ENCODE results near the gene NFIB.

NFIB gene

DNA sequence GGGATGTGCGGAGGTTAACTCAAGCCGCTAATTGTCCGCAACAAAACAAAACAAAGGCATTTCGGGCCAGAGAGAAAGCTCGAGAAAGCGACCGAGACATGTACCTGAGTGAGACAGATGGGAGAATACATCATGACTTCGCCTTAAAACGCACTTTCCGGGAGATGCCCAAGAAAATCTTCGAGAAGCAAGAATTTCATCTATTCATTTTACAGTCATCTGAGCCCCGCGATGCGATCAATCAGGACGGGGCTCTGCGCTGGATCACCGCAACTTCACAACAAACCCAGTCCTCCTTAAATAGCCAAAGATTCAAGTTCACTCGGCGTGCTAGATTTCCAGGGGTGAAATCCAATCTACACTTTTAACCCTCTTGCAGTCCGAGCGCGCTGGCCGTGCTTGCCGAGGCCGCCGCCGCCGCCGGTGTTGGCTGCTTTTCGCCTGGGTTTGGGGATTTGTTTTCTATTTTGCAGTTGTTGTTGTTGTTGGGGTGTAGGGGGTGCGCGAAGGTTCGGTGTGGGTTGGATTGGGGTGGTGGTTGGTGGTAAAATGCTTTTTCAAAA, 482 bp downstream of the NFIB start:
- no peak overlapping the region for H3K4me2 ChIP-seq
- H3K36me3 ChIP-seq: no peaks in the 10 kb centered on the region
- no peak overlapping the region for H3K27ac ChIP-seq

DNA sequence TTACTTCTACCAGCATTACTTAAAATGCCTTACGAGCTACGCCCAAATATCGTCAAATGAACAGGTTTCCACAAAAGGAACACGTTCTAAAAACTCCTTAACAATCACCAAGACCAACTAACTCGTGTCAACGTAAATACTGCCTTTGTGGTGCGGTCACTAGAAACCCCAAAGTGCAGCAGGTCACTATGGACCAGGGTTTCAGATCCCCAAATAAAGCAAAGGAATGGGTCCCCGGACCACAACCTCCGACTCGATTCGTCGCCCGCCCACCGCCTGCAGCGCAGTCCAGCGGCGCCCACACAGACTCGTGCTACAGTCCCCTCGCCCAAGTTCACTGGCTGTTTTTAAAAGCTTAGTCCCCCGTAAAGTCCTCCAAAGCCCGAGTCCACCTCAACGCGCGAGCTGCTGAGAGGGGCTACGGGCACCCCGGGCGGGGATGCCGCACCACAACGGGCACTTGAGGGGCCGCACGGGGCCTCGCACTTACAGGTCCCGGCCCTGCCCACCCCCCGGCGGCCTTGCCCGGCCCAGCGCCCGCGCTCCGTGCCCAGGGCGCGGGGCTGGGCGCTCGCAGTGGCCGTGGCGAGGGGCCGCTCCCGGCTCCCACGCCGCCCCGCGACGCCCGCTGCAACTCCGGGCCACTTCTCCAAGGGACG, 1.1 kb downstream of the NFIB start:
- Histone ChIP-seq H3K4me2 (no peak overlapping the region), H3K27ac (no peak overlapping the region), H3K4me3 (no peak overlapping the region)

More for the DNA sequence above, 482 bp downstream of the NFIB start:
- Histone ChIP-seq H3K9ac (no peak overlapping the region), H3K4me1 (peaks cover 1 to 21% (median 6%) of the 10 kb centered on the region in 10 experiments; a peak in 11 of 20 replicates), H3K9me3 (replicated peaks in 1 of 11) (peaks cover 18 to 36% (median 32%) of the 10 kb centered on the region in 11 experiments), H3K27me3 (no peaks in the 10 kb centered on the region), H3K4me3 (no peak overlapping the region), H4K20me1 (no peaks in the 10 kb centered on the region)
- no peak for TF ChIP-seq Cebpa-rat (IDR thresholded peaks at IDR 0.05)

DNA sequence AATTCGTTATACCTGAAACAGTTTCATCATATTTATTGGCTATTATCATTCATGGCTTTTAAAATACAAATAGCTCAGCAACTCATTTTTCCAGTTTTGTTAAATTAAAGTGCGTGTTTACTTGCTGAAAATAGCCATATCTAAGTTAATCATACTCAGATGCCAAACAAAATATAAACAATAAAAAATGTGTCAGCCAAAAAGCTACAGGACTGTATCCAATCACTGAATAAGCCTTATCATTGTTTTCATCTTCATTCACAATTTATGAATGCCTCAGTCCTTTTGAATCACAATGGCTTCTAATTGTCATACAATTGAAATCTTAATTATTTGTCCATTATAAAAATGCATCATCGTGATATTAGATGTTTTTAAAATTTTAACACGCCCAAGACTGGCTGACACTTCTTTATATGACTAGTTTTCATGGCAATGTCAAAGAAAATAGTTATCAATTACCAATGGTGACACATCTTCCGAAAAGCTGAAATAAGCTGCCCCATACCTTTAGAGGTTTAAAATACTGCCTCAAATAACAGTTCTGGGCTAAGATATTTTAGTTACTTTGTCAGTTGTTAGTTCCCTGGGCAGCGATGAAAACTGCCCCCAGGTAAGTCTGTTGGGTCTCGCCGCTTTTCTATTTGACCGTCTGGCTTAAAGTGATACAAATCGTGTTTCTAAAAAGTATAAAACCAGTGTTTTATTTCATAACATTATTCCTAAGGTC, 1.8 kb downstream of the NFIB start:
- Histone ChIP-seq H3K4me2 (no peak overlapping the region), H3K9ac (no peak overlapping the region), H3K9me3 (replicated peaks in 1 of 11) (peaks cover 18 to 36% (median 32%) of the 10 kb centered on the region in 11 experiments), H3K4me1 (peaks cover 0 to 12% (median 5%) of the 10 kb centered on the region in 10 experiments; a peak in 9 of 20 replicates), H3K36me3 (no peaks in the 10 kb centered on the region), H4K20me1 (no peaks in the 10 kb centered on the region), H3K4me3 (no peak overlapping the region), H3K27me3 (no peaks in the 10 kb centered on the region), H3K27ac (no peak overlapping the region)
- TF ChIP-seq Cebpa-rat (IDR thresholded peaks at IDR 0.05): no peak

More for the DNA sequence above, 1.1 kb downstream of the NFIB start:
- Histone ChIP-seq H3K9ac (no peak overlapping the region), H3K9me3 (replicated peaks in 1 of 11) (peaks cover 18 to 36% (median 32%) of the 10 kb centered on the region in 11 experiments), H3K4me1 (peaks cover 0 to 15% (median 5%) of the 10 kb centered on the region in 10 experiments; a peak in 9 of 20 replicates), H3K36me3 (no peaks in the 10 kb centered on the region), H3K27me3 (no peaks in the 10 kb centered on the region), H4K20me1 (no peaks in the 10 kb centered on the region)
- TF ChIP-seq Cebpa-rat (IDR thresholded peaks at IDR 0.05): no peak

DNA sequence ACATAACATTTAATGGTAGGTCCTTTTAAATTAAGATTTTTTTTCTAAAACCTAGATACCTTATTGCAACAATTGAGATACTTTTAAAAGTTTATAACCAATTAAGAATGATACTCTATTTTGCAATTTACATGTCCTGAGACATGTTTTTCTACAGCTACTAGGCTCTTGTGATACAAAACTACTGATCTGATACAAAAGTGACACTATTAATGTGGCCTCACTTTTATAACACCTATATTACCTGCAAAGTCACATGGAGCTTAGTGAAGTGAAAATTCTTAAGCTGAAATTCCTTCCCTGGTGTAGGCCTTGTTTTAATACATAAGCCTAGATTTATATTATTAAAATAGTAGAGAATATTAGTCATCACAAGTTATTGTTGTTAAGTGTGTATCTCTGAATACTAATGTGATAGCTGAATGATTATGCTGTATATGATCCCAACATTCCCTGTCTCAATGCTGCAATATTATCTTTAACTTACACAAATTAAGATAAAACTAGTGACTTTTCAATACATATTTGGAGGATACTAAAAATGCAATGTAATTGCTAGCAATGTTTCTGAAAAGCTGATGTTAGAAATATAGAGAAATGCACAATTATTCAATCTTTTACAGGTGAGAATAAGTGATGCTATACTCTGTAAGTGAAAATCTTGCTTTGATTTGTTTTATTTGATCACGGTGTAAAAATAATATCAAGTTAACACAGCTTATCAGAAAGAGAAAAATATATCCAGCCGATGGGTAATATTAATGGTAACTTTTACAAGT, 2.6 kb downstream of the NFIB start:
- Histone ChIP-seq H4K20me1 (no peaks in the 10 kb centered on the region), H3K4me2 (no peak overlapping the region), H3K4me3 (no peak overlapping the region), H3K4me1 (peaks cover 0 to 12% (median 5%) of the 10 kb centered on the region in 10 experiments; a peak in 9 of 20 replicates), H3K9me3 (replicated peaks in 1 of 11) (peaks cover 18 to 34% (median 31%) of the 10 kb centered on the region in 11 experiments), H3K27me3 (no peaks in the 10 kb centered on the region), H3K36me3 (no peaks in the 10 kb centered on the region), H3K9ac (no peak overlapping the region), H3K27ac (no peak overlapping the region)
- TF ChIP-seq Cebpa-rat (IDR thresholded peaks at IDR 0.05): no peak

DNA sequence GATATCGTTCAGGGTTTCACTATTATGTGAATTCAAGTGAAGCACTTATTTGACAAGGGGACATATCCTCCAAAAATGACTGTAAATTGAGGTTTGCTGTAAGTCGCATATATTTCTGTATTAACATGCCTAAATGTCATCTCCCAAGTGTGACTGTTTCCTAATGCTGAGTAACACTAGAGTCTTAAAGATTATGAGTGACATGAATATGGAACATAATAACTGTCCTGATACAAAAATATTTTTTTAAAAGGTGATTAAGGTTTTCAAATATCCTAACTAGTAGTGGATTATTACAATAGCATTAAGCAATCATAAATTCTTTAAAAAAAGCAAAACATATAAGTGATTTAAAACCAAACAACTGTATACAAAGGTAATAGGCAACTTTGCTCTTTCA, 3.6 kb downstream of the NFIB start:
- no peak overlapping the region for H3K4me3 ChIP-seq

DNA sequence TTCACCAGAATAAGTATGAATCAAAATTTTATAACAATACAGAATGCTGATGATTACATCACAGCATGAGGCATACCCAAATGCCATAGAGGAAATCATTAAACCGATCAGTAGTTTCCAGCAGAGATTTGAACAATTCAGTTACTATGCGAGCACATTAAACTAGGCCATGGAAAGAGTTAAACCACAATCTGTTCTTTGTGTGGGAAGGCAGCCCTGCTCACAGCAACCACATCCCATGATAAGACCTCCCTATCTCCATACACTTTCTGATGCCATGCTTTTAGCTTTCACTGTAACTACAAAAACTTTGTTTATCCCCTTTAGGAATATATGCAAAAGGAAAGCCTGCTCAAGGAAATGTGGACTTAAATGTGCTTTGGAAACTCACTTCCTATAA, 4.5 kb downstream of the NFIB start:
- Histone ChIP-seq H3K27ac (no peak overlapping the region), H3K4me2 (peak overlapping the region in 7 of 11 experiments; percentile 2 to 35 (median 20); a peak in 5 of 22 replicates), H3K36me3 (no peaks in the 10 kb centered on the region)

More for the DNA sequence above, 3.6 kb downstream of the NFIB start:
- Histone ChIP-seq H3K27me3 (no peaks in the 10 kb centered on the region), H3K9ac (no peak overlapping the region), H3K36me3 (no peaks in the 10 kb centered on the region), H3K4me2 (no peak overlapping the region), H4K20me1 (no peaks in the 10 kb centered on the region), H3K9me3 (replicated peaks in 1 of 11) (peaks cover 14 to 24% (median 22%) of the 10 kb centered on the region in 11 experiments), H3K4me1 (peaks cover 0 to 12% (median 5%) of the 10 kb centered on the region in 10 experiments; a peak in 9 of 20 replicates), H3K27ac (no peak overlapping the region)
- no peak for TF ChIP-seq Cebpa-rat (IDR thresholded peaks at IDR 0.05)

DNA sequence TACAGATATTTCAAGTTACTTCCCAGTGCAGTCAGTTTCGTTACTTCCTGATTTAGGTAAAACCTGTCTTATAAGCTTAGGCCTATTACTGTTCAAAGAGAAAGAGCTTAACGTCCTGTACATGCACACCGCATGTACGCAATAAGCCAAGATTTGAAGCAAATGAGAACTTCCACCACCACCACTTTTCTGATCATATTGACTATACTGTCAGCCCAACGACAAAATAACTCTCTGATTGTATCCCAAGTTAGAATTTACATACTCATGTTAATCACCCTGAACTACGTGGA, 5.1 kb downstream of the NFIB start:
- no peaks in the 10 kb centered on the region for H3K27me3 ChIP-seq
- no peak overlapping the region for H3K4me2 ChIP-seq
- H3K36me3 ChIP-seq: no peaks in the 10 kb centered on the region
- no peak for TF ChIP-seq Cebpa-rat (IDR thresholded peaks at IDR 0.05)
- H3K4me1 ChIP-seq: peaks cover 0 to 12% (median 5%) of the 10 kb centered on the region in 10 experiments; a peak in 9 of 20 replicates
- H3K9ac ChIP-seq: no peak overlapping the region
- no peaks in the 10 kb centered on the region for H4K20me1 ChIP-seq
- peaks cover 8 to 12% (median 11%) of the 10 kb centered on the region in 11 experiments; a peak in 21 of 22 replicates for H3K9me3 ChIP-seq (replicated peaks in 1 of 11)
- no peak overlapping the region for H3K4me3 ChIP-seq
- H3K27ac ChIP-seq: no peak overlapping the region

More for the DNA sequence above, 4.5 kb downstream of the NFIB start:
- Histone ChIP-seq H3K9me3 (replicated peaks in 1 of 11) (peaks cover 8 to 16% (median 14%) of the 10 kb centered on the region in 11 experiments; a peak in 21 of 22 replicates), H3K4me1 (peaks cover 0 to 12% (median 5%) of the 10 kb centered on the region in 10 experiments; a peak in 9 of 20 replicates), H3K9ac (no peak overlapping the region), H3K4me3 (no peak overlapping the region), H4K20me1 (no peaks in the 10 kb centered on the region), H3K27me3 (no peaks in the 10 kb centered on the region)
- TF ChIP-seq Cebpa-rat (IDR thresholded peaks at IDR 0.05): no peak

DNA sequence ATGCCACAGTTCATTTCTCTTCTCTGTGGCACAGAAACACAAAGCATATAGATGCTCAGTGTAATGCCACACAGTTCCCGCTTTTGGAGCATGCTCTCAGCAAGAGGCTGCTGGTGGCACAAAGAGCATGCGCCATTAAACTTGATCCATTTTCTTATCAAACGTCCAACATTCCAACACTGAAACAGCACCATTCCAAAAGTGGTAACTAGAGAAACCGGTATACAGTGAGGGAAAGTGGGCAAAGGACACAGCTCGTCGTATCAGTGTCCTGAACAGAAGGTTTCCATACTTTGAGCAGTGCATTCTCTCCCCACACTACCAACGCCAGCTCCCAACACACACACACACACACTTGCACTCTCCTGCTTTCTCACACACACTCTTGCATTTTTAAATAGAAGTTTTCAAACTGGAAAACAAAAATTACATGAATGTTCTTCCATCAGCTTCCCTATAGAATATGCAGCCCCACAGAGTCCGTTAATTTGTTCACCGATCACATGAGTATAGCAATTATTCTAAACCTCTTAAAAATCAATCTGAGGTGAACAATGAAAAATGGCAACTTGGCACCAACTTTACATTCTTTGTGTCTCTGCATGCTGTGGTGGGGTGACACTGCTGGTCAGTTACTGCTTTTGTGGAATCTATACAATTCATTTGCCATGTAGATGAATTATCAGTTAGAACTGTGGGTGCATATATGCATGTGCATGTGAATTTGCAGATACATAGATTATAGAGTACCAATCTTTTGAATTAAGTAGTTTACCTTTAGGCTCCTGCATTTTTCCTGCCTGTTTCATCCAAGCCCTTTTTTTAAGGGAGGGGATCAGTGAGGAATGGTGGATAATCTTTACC, 5.7 kb downstream of the NFIB start:
- TF ChIP-seq Cebpa-rat (IDR thresholded peaks at IDR 0.05): no peak
- Histone ChIP-seq H3K4me1 (peaks cover 0 to 12% (median 5%) of the 10 kb centered on the region in 10 experiments; a peak in 9 of 20 replicates), H3K4me2 (no peak overlapping the region), H4K20me1 (no peaks in the 10 kb centered on the region), H3K4me3 (no peak overlapping the region), H3K9ac (no peak overlapping the region), H3K27ac (no peak overlapping the region), H3K9me3 (replicated peaks in 1 of 11) (peaks cover 3 to 7% (median 6%) of the 10 kb centered on the region in 11 experiments; a peak in 21 of 22 replicates), H3K27me3 (no peaks in the 10 kb centered on the region), H3K36me3 (no peaks in the 10 kb centered on the region)

All from BLaER1 treated with 17β-estradiol and CSF1 and Interleukin-3, amounts not matched to agents 10 nM and 100 nM (cell line).